Mesothelial cell of epicardium (in vitro differentiated cells): Measurements from ENCODE around the gene HERPUD2. TPM values are rescaled to one million over a fixed set of nuclear protein-coding genes. Genes with fewer than 3 reads are reported as not detected.
"Not testable (repeated sequence)": the region's sequence is repeated elsewhere in the genome, so short reads cannot be mapped to it uniquely, and the experiment has no call there.

Experiments
- DNase-seq, 2 experiments: peaks; one replicate each; pipeline ENCODE4 v3.0.0; 2021; ENCODE audit warnings: low spot score in 2 of 2; ENCODE audit not compliant: unreplicated experiment in 2 of 2
- H3K27ac Mint-ChIP-seq: 2 replicates; pipeline ENCODE4 v1.8.0; 2021; ENCODE audit warnings: mixed read lengths
- H3K27me3 Mint-ChIP-seq: 2 replicates; pipeline ENCODE4 v1.8.0; 2021; ENCODE audit warnings: low read depth, mixed read lengths
- H3K36me3 Mint-ChIP-seq: 2 replicates; pipeline ENCODE4 v1.8.0; 2021; ENCODE audit warnings: mixed read lengths
- H3K4me1 Mint-ChIP-seq: 2 replicates; pipeline ENCODE4 v1.8.0; 2021; ENCODE audit warnings: mixed read lengths
- H3K4me3 Mint-ChIP-seq: 2 replicates; pipeline ENCODE4 v1.8.0; 2021; ENCODE audit warnings: mild to moderate bottlenecking, moderate library complexity, mixed read lengths
- H3K9me3 Mint-ChIP-seq: 2 replicates; pipeline ENCODE4 v1.8.0; 2021; ENCODE audit warnings: mixed read lengths
- total RNA-seq: library from RNA; stranded (reverse); gene quantifications from 3 replicates; pipeline ENCODE4 v1.2.1, GENCODE V29; 2021
- TF ChIP-seq, protein P1 (sequence below): fragments of 200-600 bp; sonication (generic); IDR thresholded peaks from one replicate; pipeline ENCODE4 v1.5.0; 2021; ENCODE audit warnings: antibody characterized with exemption; ENCODE audit not compliant: unreplicated experiment

Gene HERPUD2
- total RNA-seq, 1 donor from 2014 or later = 32.4 TPM

DNA sequence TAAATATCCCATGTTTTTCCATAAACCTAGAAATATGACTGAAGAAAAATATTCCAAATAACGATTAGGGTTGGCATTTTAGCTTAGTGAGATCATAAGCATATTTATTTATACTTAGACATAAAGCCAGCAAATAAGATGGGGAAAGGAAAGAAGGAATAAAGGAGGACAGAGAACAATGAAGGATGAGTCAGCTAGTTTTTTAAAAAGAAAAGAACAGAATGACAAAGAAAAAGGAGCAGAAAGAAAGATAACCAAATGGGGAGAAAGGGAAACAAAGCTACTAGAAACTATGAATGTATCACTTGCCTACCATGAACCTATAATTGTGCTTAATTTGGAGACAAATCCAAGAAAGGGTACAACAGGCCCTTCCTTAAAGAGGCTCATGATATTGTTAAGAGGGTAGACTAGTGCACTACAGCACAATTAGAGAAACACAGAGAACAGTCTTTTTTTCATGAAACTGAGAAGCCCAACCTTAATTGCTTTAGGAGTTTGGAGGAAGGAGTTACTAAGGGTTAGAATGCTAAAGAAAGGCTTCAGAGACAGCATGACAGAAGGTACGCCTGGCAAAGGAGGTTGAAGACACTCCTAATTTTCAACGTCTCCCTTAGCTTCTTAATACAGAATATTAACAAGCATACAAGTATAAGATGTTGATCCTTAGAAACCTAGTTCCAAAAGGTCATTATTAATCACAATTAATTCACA, 23.9 kb downstream of the HERPUD2 start:
- Mint-ChIP-seq H3K27ac (peak overlapping the region; percentile 70), H3K36me3 (peaks cover 32% of the 10 kb centered on the region), H3K4me3 (no peak overlapping the region), H3K4me1 (no peaks in the 10 kb centered on the region), H3K9me3 (peaks cover 9% of the 10 kb centered on the region), H3K27me3 (no peaks in the 10 kb centered on the region)
- no peak for DNase-seq
- TF ChIP-seq, protein P1, sequence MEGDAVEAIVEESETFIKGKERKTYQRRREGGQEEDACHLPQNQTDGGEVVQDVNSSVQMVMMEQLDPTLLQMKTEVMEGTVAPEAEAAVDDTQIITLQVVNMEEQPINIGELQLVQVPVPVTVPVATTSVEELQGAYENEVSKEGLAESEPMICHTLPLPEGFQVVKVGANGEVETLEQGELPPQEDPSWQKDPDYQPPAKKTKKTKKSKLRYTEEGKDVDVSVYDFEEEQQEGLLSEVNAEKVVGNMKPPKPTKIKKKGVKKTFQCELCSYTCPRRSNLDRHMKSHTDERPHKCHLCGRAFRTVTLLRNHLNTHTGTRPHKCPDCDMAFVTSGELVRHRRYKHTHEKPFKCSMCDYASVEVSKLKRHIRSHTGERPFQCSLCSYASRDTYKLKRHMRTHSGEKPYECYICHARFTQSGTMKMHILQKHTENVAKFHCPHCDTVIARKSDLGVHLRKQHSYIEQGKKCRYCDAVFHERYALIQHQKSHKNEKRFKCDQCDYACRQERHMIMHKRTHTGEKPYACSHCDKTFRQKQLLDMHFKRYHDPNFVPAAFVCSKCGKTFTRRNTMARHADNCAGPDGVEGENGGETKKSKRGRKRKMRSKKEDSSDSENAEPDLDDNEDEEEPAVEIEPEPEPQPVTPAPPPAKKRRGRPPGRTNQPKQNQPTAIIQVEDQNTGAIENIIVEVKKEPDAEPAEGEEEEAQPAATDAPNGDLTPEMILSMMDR = no peak

DNA sequence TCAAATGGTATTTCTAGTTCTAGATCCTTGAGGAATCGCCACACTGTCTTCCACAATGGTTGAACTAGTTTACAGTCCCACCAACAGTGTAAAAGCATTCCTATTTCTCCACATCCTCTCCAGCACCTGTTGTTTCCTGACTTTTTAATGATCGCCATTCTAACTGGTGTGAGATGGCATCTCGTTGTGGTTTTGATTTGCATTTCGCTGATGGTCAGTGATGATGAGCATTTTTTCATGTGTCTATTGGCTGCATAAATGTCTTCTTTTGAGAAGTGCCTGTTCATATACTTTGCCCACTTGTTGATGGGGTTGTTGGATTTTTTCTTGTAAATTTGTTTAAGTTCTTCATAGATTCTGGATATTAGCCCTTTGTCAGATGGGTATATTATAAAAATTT, 34.5 kb downstream of the HERPUD2 start:
- H3K27ac Mint-ChIP-seq, H3K27me3 Mint-ChIP-seq, DNase-seq, H3K4me3 Mint-ChIP-seq, H3K4me1 Mint-ChIP-seq: not testable (repeated sequence)
- Mint-ChIP-seq H3K36me3 (peaks cover 68% of the 10 kb centered on the region), H3K9me3 (peaks cover 57% of the 10 kb centered on the region)

DNA sequence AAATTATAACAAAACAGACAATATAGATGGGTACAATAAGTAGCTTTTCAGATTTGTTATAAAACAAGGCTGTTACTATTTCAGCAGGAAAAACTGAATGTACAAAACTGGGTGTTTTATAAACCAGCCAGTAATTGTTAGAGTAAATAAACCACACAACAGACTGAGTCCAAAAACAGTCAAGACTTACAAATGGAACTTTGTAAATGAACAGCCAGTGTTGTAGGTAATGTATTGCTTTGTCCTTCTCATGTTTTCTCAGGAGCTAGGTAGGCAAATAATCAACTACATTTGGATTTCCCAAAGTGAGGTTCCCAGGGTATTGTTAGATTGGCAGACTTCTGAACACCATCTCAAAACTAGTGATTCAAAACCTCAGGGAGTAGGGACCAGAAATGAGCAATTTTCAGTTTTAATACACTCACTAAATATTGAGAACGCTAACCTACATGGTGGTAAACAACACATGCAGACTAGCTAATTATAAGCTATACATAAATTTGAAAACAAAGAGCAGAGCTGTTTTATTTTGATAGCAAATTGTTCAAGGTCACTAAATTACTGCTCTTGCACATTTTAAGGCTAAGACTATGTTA, 36.2 kb downstream of the HERPUD2 start:
- peaks cover 62% of the 10 kb centered on the region for H3K36me3 Mint-ChIP-seq
- TF ChIP-seq, protein P1 = no peak
- H3K4me1 Mint-ChIP-seq = no peaks in the 10 kb centered on the region
- DNase-seq = no peak
- peaks cover 55% of the 10 kb centered on the region for H3K9me3 Mint-ChIP-seq
- H3K27me3 Mint-ChIP-seq = no peaks in the 10 kb centered on the region
- H3K27ac Mint-ChIP-seq = no peak overlapping the region
- H3K4me3 Mint-ChIP-seq = no peak overlapping the region

DNA sequence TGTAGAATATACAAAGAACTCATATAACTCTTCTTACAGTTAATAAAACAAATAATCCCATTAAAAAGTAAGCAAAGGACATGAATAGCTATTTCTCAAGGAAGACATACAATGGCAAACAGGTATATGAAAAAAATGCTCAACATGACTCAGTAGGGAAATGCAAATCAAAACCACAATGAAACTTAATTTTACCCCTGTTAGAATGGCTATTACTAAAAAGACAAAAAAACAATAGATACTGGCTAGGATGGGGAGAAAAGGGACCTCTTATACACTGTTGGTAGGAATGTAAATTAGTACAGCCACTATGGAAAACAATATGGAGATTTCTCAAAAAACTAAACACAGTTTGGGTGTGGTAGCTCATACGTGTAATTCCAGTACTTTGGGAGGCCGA, 37.8 kb downstream of the HERPUD2 start:
- Mint-ChIP-seq H3K4me1 (no peaks in the 10 kb centered on the region), H3K27ac (no peak overlapping the region), H3K4me3 (no peak overlapping the region), H3K27me3 (no peaks in the 10 kb centered on the region), H3K9me3 (peaks cover 56% of the 10 kb centered on the region), H3K36me3 (peaks cover 63% of the 10 kb centered on the region)
- TF ChIP-seq, protein P1 = no peak
- DNase-seq = no peak

DNA sequence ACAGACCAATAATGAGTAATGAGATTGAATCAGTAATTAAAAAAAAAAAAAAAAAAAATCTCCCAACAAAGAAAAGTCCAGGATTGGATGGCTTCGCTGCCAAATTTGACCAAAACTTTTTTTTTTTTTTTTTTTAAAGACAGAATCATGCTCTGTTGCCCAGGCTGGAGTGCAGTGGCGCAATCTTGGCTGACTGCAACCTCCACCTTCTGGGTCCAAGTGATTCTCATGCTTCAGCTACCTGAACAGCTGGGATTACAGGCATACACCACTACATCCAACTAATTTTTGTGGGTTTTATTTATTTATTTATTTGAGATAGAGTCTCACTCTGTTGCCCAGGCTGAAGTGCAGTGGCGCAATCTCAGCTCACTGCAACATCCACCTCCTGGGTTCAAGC, 40.4 kb downstream of the HERPUD2 start:
- H3K9me3 Mint-ChIP-seq = peaks cover 48% of the 10 kb centered on the region
- not testable (repeated sequence) for H3K27me3 Mint-ChIP-seq, H3K4me1 Mint-ChIP-seq, DNase-seq, H3K4me3 Mint-ChIP-seq, H3K27ac Mint-ChIP-seq
- H3K36me3 Mint-ChIP-seq = peaks cover 67% of the 10 kb centered on the region

DNA sequence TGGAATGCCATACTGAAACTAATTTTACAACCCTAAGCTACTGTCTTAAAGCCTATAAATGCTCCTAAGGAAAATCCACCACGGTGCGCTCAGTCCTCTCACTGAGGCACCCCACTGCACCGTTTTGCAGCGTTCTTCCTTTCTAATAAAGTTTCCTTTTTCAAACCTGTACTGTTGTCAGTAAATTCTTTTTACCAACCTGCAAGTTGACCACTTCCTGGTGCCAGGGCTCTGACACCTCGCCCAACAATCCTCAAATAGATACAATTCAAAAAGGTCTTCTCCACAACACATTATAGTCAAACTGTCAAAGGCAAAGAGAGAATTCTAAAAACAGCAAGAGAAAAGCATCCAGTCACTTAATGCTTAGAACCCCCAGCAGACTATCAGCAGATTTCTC, 42.8 kb downstream of the HERPUD2 start:
- Mint-ChIP-seq H3K9me3 (peaks cover 46% of the 10 kb centered on the region), H3K4me1 (peaks cover 11% of the 10 kb centered on the region), H3K36me3 (peaks cover 63% of the 10 kb centered on the region), H3K27me3 (no peaks in the 10 kb centered on the region), H3K4me3 (no peak overlapping the region), H3K27ac (no peak overlapping the region)
- TF ChIP-seq, protein P1 = no peak
- no peak for DNase-seq
